Activated CD4-positive, alpha-beta T cell treated with anti-CD3 and anti-CD28 coated beads for 36 hours (primary cell): ENCODE measurements around the gene CD2AP. TPM values are rescaled to one million over a fixed set of nuclear protein-coding genes. Genes with fewer than 3 reads are reported as not detected.
"Not testable (repeated sequence)": the region's sequence is repeated elsewhere in the genome, so short reads cannot be mapped to it uniquely, and the experiment has no call there.

Source experiments
- ATAC-seq: fragments of 200-7000 bp; cut with Tn5 transposase; one replicate; pipeline ENCODE4 v1.10.0; 2021; ENCODE audit warnings: mild to moderate bottlenecking, moderate library complexity
- CTCF ChIA-PET: fragments of 350-600 bp; sonication (Branson Sonifier 250); formaldehyde crosslinking; loops from one replicate; lab custom pipeline; 2021; ENCODE audit warnings: antibody characterized with exemption; lab: Charles Lee
- POLR2A ChIA-PET: fragments of 350-600 bp; sonication (Branson Sonifier 250); formaldehyde crosslinking; loops from one replicate; lab custom pipeline; 2021; ENCODE audit warnings: antibody characterized with exemption, inconsistent platforms; lab: Charles Lee
- DNase-seq: peaks from one replicate; pipeline ENCODE4 v3.0.0-alpha.2; 2020
- H3K27ac Mint-ChIP-seq: one replicate; pipeline ENCODE4 v1.8.0; 2021; ENCODE audit warnings: mixed read lengths
- H3K27me3 Mint-ChIP-seq: one replicate; pipeline ENCODE4 v1.8.0; 2021; ENCODE audit warnings: mixed read lengths
- H3K36me3 Mint-ChIP-seq: one replicate; pipeline ENCODE4 v1.8.0; 2021; ENCODE audit warnings: low read depth, mixed read lengths
- H3K4me1 Mint-ChIP-seq: one replicate; pipeline ENCODE4 v1.8.0; 2021; ENCODE audit warnings: mixed read lengths
- H3K4me3 Mint-ChIP-seq: one replicate; pipeline ENCODE4 v1.8.0; 2021; ENCODE audit warnings: mild to moderate bottlenecking, moderate library complexity, mixed read lengths
- H3K9me3 Mint-ChIP-seq: one replicate; pipeline ENCODE4 v1.8.0; 2021; ENCODE audit warnings: low read depth, mixed read lengths
- intact Hi-C, 2 experiments: fragments of 100-400 bp; cut with DNase I in 1 of 2; cut with micrococcal nuclease in 1 of 2; formaldehyde crosslinking; loops; one replicate each; pipeline versions ENCODE4 v1.14.2 to v1.15.1; 2022 to 2024; cut with DNase I, micrococcal nuclease
- total RNA-seq, 2 experiments: library from RNA; stranded (reverse); gene quantifications; one replicate each; pipeline ENCODE4 v1.2.3, GENCODE V29; 2021

Gene CD2AP
- total RNA-seq, 2 experiments from 2014 or later, result 28.4 to 29.3 TPM

DNA sequence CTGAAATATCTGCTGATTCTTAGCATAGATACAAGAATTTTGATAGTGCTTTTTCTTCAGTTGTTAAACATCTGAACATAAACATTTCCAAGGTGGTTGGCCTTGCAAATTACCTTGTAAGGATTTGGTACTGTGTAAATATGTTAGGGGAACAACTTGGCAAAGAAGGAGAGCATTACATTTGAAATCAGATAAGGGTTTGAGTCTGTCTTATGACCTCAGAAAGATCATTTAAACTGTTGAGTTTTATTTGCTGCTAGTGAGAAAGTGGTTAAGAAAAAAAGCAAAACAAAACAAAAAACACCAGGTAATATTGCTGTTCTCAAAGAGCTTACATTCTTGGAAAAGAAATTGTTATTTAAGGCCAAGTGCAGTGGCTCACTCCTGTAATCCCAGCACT lies 56.5 kb downstream of the CD2AP start:
- Mint-ChIP-seq H3K27ac (no peak overlapping the region), H3K27me3 (no peaks in the 10 kb centered on the region), H3K9me3 (peaks cover 2% of the 10 kb centered on the region), H3K36me3 (peaks cover 29% of the 10 kb centered on the region), H3K4me1 (peaks cover 13% of the 10 kb centered on the region), H3K4me3 (no peak overlapping the region)
- intact Hi-C loops, result no loop called here
- no peak for ATAC-seq
- no peak for DNase-seq
- ChIA-PET CTCF (no interaction called here), POLR2A (no interaction called here)

DNA sequence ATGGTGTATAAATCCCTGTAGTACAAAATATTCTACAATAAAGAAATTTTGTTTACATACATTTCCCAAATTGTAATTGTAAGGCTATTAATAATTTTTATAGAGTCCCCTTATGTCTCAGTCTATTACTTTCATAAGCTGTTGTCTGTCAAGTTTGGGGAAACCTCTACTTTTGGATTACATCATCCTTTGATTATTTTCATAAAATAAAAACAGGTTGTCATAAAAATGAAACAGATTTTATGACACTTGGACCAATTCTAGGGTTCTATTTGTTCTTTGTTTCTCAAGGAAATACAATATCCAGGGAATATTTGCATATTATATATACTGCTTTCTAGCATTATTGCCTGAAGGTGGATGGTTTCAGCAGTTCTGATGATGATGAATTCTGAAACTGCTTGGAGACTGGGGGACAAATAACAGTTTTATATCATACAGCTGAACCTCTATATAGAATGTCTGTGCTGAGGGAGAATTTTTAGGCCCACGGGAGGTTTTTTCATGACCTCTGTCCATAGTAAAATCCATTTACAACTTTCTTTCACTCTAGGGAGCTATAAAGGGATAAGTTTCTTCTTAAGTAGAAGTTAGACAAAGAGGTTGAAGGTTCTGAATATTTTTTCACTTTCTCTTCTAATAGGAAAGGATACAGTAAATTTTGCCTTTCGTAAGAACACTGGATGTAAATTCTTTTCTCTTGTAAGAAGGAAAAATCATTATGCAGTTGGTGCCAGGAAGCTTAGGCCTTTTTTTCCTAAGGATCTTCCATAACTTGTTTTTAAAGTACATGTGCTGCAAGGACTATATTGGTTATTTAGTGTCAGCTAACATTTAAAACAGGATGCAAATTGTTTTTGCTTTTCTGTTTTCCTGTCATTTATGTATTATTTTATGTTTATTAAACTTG lies 58.0 kb downstream of the CD2AP start:
- Mint-ChIP-seq H3K4me1 (peaks cover 12% of the 10 kb centered on the region), H3K36me3 (peaks cover 24% of the 10 kb centered on the region), H3K27ac (no peak overlapping the region), H3K9me3 (no peaks in the 10 kb centered on the region), H3K27me3 (no peaks in the 10 kb centered on the region), H3K4me3 (no peak overlapping the region)
- ChIA-PET POLR2A (interaction anchor here (0.6 kb wide), 1 partner anchor 20 kb away, joined by 5 read pairs; no protein-coding TSS in a partner anchor), CTCF (interaction anchor here (0.7 to 1.1 kb wide), 3 partner anchors 10 to 26 kb away, joined by 3 read pairs; no protein-coding TSS in a partner anchor)
- ATAC-seq, result no peak
- intact Hi-C loops, result no loop called here
- no peak for DNase-seq

DNA sequence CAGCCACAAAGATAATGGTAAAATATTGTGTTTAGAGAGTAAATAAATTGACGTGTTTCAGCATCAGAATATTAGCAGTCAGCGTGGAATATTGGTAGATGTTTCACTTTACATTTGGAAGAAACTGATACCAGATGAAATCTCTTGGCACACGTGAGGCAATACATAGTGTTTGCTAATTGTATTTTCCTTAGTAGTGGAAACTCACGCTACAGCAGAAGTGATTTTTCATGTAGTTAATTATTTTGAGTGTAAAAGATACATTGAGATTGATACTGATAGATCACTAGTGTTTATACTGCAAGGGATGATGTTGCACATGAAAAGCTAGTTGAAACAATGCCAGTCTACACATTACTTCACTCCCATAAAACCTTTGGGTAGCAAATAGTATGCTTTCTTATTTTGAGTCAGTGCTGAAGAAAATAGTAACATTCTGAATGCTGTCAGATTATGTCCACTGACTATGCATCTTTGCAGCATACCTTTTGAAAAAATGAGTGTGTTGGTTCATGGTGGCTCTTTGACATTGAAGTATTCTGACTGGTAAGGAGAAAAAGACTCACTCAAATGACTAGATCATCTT lies 59.3 kb downstream of the CD2AP start:
- Mint-ChIP-seq H3K4me3 (no peak overlapping the region), H3K27me3 (no peaks in the 10 kb centered on the region), H3K36me3 (peaks cover 29% of the 10 kb centered on the region), H3K27ac (no peak overlapping the region), H3K9me3 (no peaks in the 10 kb centered on the region), H3K4me1 (peaks cover 12% of the 10 kb centered on the region)
- DNase-seq, result no peak
- ChIA-PET CTCF (interaction anchor here (1.0 kb wide), 2 partner anchors 23 to 25 kb away, joined by 3 to 5 read pairs; no protein-coding TSS in a partner anchor), POLR2A (no interaction called here)
- intact Hi-C loops, result no loop called here
- ATAC-seq, result peak; percentile 80

DNA sequence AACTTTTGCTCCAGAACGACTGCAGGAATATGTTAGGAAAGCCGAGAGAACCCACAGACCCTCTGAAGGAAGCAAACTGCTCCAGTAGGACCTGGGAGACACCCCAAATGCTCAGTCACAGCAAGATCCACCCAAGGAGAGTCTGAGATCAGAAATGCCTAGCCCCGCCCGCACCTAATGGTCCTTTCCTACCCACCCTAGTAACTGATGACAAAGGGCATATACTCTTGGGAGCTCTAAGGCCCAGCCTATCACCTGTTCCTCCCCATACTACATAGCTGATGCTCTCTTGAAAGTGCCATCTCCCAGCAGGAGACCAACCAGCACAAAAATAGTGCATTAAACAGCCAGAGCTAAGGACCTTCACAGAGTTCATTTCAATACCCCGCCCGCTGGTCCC lies 67.6 kb downstream of the CD2AP start:
- no peak overlapping the region for H3K27ac Mint-ChIP-seq
- intact Hi-C loops, result no loop called here
- ChIA-PET CTCF (interaction anchor here (0.6 kb wide), 1 partner anchor 956 kb away, joined by 3 read pairs; no protein-coding TSS in a partner anchor), POLR2A (no interaction called here)
- ATAC-seq (no peak), DNase-seq (no peak)
- H3K4me1 Mint-ChIP-seq, result peaks cover 17% of the 10 kb centered on the region
- H3K36me3 Mint-ChIP-seq, result peaks cover 58% of the 10 kb centered on the region
- peaks cover 3% of the 10 kb centered on the region for H3K9me3 Mint-ChIP-seq
- H3K4me3 Mint-ChIP-seq, result no peak overlapping the region
- no peaks in the 10 kb centered on the region for H3K27me3 Mint-ChIP-seq

DNA sequence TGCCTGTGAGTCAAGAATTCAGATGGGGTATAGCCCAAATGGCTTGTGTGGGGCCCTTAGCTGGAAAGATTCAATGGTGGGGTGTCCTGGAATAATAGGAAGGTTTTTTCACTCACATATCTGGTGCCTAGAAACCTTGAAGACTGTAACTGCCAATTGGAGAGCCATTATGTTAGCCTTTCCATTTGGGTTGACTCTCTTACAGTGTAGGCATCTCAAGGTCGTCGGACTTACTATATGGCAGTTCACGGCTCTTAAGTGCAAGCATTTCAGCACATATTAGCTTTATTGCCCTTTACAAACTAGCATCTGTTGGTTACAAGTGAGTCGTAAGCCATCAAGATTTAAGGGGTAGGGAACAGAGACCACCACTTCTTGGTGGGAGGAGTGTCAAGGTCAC lies 74.1 kb downstream of the CD2AP start:
- Mint-ChIP-seq H3K27me3 (no peaks in the 10 kb centered on the region), H3K4me3 (no peak overlapping the region), H3K27ac (no peak overlapping the region), H3K4me1 (peaks cover 13% of the 10 kb centered on the region), H3K9me3 (peaks cover 4% of the 10 kb centered on the region), H3K36me3 (peaks cover 45% of the 10 kb centered on the region)
- POLR2A ChIA-PET, result no interaction called here
- DNase-seq (no peak), ATAC-seq (no peak)
- intact Hi-C loops, result no loop called here
- CTCF ChIA-PET, result no interaction called here

DNA sequence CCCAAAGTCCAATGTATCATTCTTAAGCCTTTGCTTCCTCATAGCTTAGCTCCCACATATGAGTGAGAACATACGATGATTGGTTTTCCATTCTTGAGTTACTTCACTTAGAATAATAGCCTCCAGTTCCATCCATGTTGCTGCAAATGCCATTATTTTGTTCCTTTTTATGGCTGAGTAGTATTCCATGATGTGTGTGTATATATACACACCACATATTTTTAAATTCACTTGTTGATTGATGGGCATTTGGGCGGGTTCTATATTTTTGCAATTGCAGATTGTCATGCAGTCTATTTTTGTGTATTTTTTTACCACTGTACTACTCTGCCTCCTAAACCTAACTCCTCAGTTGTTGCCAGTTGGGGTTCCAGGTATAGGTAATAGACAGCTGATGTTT lies 74.7 kb downstream of the CD2AP start:
- POLR2A ChIA-PET, result no interaction called here
- CTCF ChIA-PET, result no interaction called here
- no peak overlapping the region for H3K4me3 Mint-ChIP-seq

DNA sequence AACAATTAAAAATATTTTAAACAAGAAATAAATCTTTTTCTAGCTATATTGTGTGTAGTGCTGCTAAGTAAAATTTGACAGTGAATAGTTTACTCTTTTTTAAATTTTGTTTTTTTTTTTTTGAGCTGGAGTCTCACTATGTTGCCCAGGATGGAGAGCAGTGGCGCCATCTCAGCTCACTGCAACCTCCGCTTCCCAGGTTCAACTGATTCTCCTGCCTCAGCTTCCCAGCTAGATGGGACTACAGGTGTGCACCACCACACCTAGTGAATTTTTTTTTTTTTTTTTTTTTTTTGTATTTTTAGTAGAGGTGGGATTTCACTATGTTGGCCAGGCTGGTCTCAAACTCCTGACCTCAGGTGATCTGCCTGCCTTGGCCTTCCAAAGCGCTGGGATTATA lies 75.7 kb downstream of the CD2AP start:
- ATAC-seq, H3K27ac Mint-ChIP-seq, H3K4me3 Mint-ChIP-seq, H3K27me3 Mint-ChIP-seq, H3K9me3 Mint-ChIP-seq, DNase-seq, H3K4me1 Mint-ChIP-seq, CTCF ChIA-PET, intact Hi-C loops, POLR2A ChIA-PET: not testable (repeated sequence)
- peaks cover 44% of the 10 kb centered on the region for H3K36me3 Mint-ChIP-seq

More for the DNA sequence above, 74.7 kb downstream of the CD2AP start:
- intact Hi-C loops, result no loop called here
- Mint-ChIP-seq H3K9me3 (peaks cover 8% of the 10 kb centered on the region), H3K27me3 (no peaks in the 10 kb centered on the region), H3K4me1 (peaks cover 7% of the 10 kb centered on the region), H3K27ac (no peak overlapping the region), H3K36me3 (peaks cover 46% of the 10 kb centered on the region)
- ATAC-seq (no peak), DNase-seq (no peak)

DNA sequence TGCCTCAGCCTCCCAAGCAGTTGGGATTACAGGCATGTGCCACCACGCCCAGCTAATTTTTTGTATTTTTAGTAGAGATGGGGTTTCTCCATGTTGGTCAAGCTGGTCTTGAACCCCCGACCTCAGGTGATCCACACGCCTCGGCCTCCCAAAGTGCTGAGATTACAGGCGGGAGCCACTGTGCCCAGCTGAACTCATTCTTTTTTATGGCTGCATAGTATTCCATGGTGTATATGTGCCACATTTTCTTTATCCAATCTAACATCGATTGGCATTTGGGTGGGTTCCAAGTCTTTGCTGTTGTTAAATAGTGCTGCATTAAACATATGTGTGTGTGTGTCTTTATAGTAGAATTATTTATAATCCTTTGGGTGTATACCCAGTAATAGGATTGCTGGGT lies 78.9 kb downstream of the CD2AP start:
- ChIA-PET CTCF (interaction anchor here (0.8 kb wide), 1 partner anchor 15 kb away, joined by 4 read pairs; no protein-coding TSS in a partner anchor), POLR2A (interaction anchor here (0.6 kb wide), 1 partner anchor 22 kb away, joined by 5 read pairs; no protein-coding TSS in a partner anchor)
- H3K9me3 Mint-ChIP-seq, H3K27me3 Mint-ChIP-seq, H3K4me1 Mint-ChIP-seq, H3K27ac Mint-ChIP-seq, ATAC-seq, DNase-seq, intact Hi-C loops, H3K4me3 Mint-ChIP-seq: not testable (repeated sequence)
- H3K36me3 Mint-ChIP-seq, result peaks cover 43% of the 10 kb centered on the region

DNA sequence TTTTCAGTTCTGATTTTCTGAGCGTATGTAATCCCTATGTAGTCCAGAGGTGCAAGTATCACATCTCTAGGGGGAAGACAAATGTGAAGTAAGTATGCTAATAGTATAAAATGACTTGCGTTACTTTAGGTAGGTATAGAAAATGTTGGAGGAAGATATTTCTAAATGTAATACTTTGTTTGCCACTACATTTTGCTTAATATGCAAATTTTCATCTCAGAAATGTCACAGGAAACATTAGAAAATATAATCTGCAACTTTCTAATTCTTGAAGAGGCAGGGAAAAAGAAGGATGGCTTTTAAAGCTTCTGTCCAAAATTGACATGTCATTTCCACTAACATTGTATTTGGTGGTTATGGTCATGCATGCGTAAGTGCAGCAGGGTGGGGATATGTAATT lies 85.6 kb downstream of the CD2AP start:
- Mint-ChIP-seq H3K9me3 (peaks cover 3% of the 10 kb centered on the region), H3K27me3 (no peaks in the 10 kb centered on the region), H3K4me3 (no peak overlapping the region), H3K36me3 (peaks cover 22% of the 10 kb centered on the region), H3K27ac (no peak overlapping the region), H3K4me1 (peaks cover 2% of the 10 kb centered on the region)
- ChIA-PET CTCF (interaction anchor here (0.7 kb wide), 1 partner anchor 69 kb away, joined by 3 read pairs; no protein-coding TSS in a partner anchor), POLR2A (interaction anchor here (0.6 kb wide), 1 partner anchor 19 kb away, joined by 3 read pairs; no protein-coding TSS in a partner anchor)
- ATAC-seq, result no peak
- intact Hi-C loops, result no loop called here
- no peak for DNase-seq

DNA sequence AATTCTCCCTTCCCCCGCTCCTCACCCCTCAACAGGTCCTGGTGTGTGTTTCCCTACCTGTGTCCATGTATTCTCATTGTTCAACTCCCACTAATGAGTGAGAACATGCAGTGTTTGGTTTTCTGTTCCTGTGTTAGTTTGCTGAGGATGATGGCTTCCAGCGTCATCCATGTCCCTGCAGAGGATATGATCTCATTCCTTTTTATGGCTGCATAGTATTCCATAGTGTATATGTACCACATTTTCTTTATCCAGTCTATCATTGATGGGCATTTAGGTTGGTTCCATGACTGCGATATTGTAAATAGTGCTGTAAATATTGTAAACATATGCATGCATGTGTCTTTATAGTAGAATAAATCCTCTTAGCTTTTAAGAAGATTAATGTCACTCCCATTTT lies 89.0 kb downstream of the CD2AP start:
- H3K27ac Mint-ChIP-seq, H3K36me3 Mint-ChIP-seq, intact Hi-C loops, ATAC-seq, H3K9me3 Mint-ChIP-seq, H3K4me3 Mint-ChIP-seq, H3K4me1 Mint-ChIP-seq, POLR2A ChIA-PET, H3K27me3 Mint-ChIP-seq, DNase-seq: not testable (repeated sequence)
- CTCF ChIA-PET, result interaction anchor here (0.6 kb wide), 1 partner anchor 521 kb away, joined by 3 read pairs; no protein-coding TSS in a partner anchor

DNA sequence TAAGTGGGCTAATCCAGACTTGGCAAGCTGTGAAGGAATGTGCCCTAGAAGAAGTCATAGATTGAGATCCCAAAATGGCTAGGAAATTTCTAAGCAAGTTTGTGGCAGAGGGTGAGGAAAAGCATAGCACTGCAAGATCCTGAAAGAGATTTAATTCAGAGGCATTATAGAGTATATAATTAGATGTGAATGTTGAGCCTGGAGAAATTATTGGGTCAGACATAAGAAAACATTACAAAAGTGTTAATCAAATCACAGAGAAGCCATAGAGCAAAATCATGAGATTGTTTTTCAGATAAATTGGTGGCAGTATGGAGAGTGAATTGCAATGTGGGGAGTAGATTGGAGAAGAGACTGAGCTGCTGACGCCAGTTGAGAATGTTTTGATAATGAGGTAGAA lies 90.0 kb downstream of the CD2AP start:
- Mint-ChIP-seq H3K4me3 (no peak overlapping the region), H3K9me3 (peaks cover 3% of the 10 kb centered on the region), H3K36me3 (peaks cover 8% of the 10 kb centered on the region), H3K27ac (no peak overlapping the region), H3K27me3 (no peaks in the 10 kb centered on the region), H3K4me1 (no peaks in the 10 kb centered on the region)
- intact Hi-C loops, result no loop called here
- DNase-seq (no peak), ATAC-seq (no peak)
- ChIA-PET CTCF (no interaction called here), POLR2A (no interaction called here)
